Measurements from ENCODE around the gene LPP. TPM values are rescaled to one million over a fixed set of nuclear protein-coding genes. Genes with fewer than 3 reads are reported as not detected.

The LPP gene
- total and polyA plus RNA-seq, 2 of the 13 experiments (the other 11 are each of a cell fraction or from before 2014, with no cell fraction given) = 19.2 to 29.9 TPM

DNA sequence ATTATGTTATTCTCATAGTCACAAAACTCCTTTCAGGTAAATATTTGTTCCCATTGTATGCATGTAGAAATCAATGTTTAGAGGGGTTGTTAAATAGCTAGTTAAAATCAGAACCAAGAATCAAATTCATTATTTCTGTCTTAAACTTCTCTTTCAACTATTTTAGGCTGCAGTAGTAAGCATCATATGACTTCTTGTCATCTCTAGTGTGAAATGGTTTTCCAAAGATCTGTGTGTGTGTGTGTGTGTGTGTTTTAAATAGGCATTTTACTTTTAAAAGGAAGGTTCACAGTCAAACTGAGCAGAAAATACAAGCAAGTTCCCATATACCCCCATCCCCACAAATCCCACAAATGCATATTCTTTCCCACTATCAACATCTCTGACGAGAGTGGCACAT is 506.5 kb downstream of the LPP start:
- in situ Hi-C loops (cut with HindIII; ENCODE audit: extremely low pct_ligation_motif_present, low pct_unique_long_range_greater_than_20kb) = no loop called here
- H4K20me1 ChIP-seq (ENCODE audit: insufficient read depth, low read length) = no peaks in the 10 kb centered on the region
- no peak overlapping the region for H3K27ac ChIP-seq (ENCODE audit: extremely low read length, insufficient read depth, low read length)
- DNase-seq (ENCODE audit: low spot score) (no peak), ATAC-seq (no peak), FAIRE-seq (no peak)
- H3K4me3 ChIP-seq (replicated peaks in 1 of 3; ENCODE audit: insufficient read depth in 1 of 3, low read depth in 2 of 3, low read length in 3 of 3) = no peak overlapping the region
- no peaks in the 10 kb centered on the region for H3K9me3 ChIP-seq (ENCODE audit: low read length)
- no peak overlapping the region for H3K9ac ChIP-seq (ENCODE audit: insufficient read depth, low read depth, low read length)
- ChIA-PET CTCF (ENCODE audit: low intra/inter-chr PET ratio, low total read pairs) (no interaction called here), POLR2A (no interaction called here)
- H3K4me2 ChIP-seq (ENCODE audit: low read depth, low read length) = no peak overlapping the region
- H2AFZ ChIP-seq (ENCODE audit: low read length) = no peak overlapping the region
- no peaks in the 10 kb centered on the region for H3K79me2 ChIP-seq (ENCODE audit: insufficient read depth, low read length)
- peaks cover 50% of the 10 kb centered on the region for H3K4me1 ChIP-seq (ENCODE audit: insufficient read depth, low read length)
- TF ChIP-seq LCORL (IDR thresholded peaks at IDR 0.05) (no peak), LCORL (CRISPR knock-in tag; IDR thresholded peaks at IDR 0.05) (no peak), NFATC3 (CRISPR knock-in tag; IDR thresholded peaks at IDR 0.05) (no peak), GATAD2A (CRISPR knock-in tag; IDR thresholded peaks at IDR 0.05) (0 out of 2 replicates have a peak, but pooled peaks have one; percentile 1)
- 100% methylated on average over 1 of the region's 1 CpG for WGBS (ENCODE audit: low lambda C conversion rate)
- H3K36me3 ChIP-seq (replicated peaks in 1 of 2; ENCODE audit: control insufficient read depth in 1 of 2, insufficient read depth in 2 of 2, low read length in 2 of 2) = no peaks in the 10 kb centered on the region; a peak in 1 of 5 replicates
- intact Hi-C loops (cut with micrococcal nuclease; ENCODE audit: unreplicated experiment) = loop anchor here (5.0 kb wide), 1 partner anchor 87 kb away; no protein-coding TSS in a partner anchor
- BruUV-seq (replicated peaks) = no TSS peak
- H3K27me3 ChIP-seq (ENCODE audit: control insufficient read depth in 1 of 2, insufficient read depth in 2 of 2, low read length in 2 of 2) = no peaks in the 10 kb centered on the region

DNA sequence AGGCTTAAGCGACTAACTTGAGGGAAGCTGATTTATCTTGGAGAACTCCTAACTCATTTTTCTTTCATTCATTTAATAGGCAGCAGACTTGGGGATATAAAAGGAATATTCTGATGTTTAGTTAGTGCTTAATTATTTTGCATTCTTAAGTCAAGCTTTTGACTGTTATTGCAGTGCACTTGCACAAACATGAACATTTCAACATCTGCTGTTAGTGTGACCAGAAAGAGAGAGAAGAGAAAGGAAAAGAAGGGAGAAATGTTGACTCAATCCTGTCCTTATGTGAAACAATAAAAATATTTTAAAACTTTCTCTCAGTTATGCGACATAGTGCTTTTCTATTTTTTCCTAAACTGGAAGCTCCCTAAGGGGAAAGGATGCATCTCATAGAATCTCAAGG is 507.8 kb downstream of the LPP start:
- DNase-seq (ENCODE audit: low spot score) = no peak
- no peak for FAIRE-seq
- ATAC-seq = no peak
- intact Hi-C loops (cut with micrococcal nuclease; ENCODE audit: unreplicated experiment) (loop anchor here (5.0 kb wide), 1 partner anchor 85 kb away; no protein-coding TSS in a partner anchor), in situ Hi-C loops (cut with HindIII; ENCODE audit: extremely low pct_ligation_motif_present, low pct_unique_long_range_greater_than_20kb) (no loop called here)
- 93% methylated on average over 2 of the region's 2 CpGs for WGBS (ENCODE audit: low lambda C conversion rate)
- Histone ChIP-seq H3K9ac (ENCODE audit: insufficient read depth, low read depth, low read length) (no peak overlapping the region), H2AFZ (ENCODE audit: low read length) (no peak overlapping the region), H3K4me3 (replicated peaks in 1 of 3; ENCODE audit: insufficient read depth in 1 of 3, low read depth in 2 of 3, low read length in 3 of 3) (no peak overlapping the region), H3K9me3 (ENCODE audit: low read length) (no peaks in the 10 kb centered on the region), H4K20me1 (ENCODE audit: insufficient read depth, low read length) (no peaks in the 10 kb centered on the region), H3K79me2 (ENCODE audit: insufficient read depth, low read length) (no peaks in the 10 kb centered on the region), H3K4me2 (ENCODE audit: low read depth, low read length) (no peak overlapping the region), H3K36me3 (replicated peaks in 1 of 2; ENCODE audit: control insufficient read depth in 1 of 2, insufficient read depth in 2 of 2, low read length in 2 of 2) (no peaks in the 10 kb centered on the region; a peak in 1 of 5 replicates), H3K4me1 (ENCODE audit: insufficient read depth, low read length) (peaks cover 39% of the 10 kb centered on the region), H3K27ac (ENCODE audit: extremely low read length, insufficient read depth, low read length) (peak overlapping the region; percentile 31), H3K27me3 (ENCODE audit: control insufficient read depth in 1 of 2, insufficient read depth in 2 of 2, low read length in 2 of 2) (no peaks in the 10 kb centered on the region)
- ChIA-PET CTCF (ENCODE audit: low intra/inter-chr PET ratio, low total read pairs) (no interaction called here), POLR2A (no interaction called here)
- BruUV-seq (replicated peaks) = no TSS peak
- TF ChIP-seq SP140L (CRISPR knock-in tag; IDR thresholded peaks at IDR 0.05; ENCODE audit: borderline replicate concordance) (no peak), KLF11 (CRISPR knock-in tag; IDR thresholded peaks at IDR 0.05) (no peak), KAT8 (CRISPR knock-in tag; IDR thresholded peaks at IDR 0.05) (no peak), PHF21A (CRISPR knock-in tag; IDR thresholded peaks at IDR 0.05) (no peak), PRPF4 (IDR thresholded peaks at IDR 0.05; ENCODE audit: low read depth, low read length, poor library complexity, severe bottlenecking) (no peak)
- TF ChIP-seq, protein P1, sequence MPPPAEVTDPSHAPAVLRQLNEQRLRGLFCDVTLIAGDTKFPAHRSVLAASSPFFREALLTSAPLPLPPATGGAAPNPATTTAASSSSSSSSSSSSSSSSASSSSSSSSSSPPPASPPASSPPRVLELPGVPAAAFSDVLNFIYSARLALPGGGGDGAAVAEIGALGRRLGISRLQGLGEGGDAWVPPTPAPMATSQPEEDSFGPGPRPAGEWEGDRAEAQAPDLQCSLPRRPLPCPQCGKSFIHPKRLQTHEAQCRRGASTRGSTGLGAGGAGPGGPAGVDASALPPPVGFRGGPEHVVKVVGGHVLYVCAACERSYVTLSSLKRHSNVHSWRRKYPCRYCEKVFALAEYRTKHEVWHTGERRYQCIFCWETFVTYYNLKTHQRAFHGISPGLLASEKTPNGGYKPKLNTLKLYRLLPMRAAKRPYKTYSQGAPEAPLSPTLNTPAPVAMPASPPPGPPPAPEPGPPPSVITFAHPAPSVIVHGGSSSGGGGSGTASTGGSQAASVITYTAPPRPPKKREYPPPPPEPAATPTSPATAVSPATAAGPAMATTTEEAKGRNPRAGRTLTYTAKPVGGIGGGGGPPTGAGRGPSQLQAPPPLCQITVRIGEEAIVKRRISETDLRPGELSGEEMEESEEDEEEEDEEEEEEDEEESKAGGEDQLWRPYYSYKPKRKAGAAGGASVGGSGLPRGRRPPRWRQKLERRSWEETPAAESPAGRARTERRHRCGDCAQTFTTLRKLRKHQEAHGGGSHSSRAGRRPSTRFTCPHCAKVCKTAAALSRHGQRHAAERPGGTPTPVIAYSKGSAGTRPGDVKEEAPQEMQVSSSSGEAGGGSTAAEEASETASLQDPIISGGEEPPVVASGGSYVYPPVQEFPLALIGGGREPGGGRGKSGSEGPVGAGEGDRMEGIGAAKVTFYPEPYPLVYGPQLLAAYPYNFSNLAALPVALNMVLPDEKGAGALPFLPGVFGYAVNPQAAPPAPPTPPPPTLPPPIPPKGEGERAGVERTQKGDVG (CRISPR knock-in tag; IDR thresholded peaks at IDR 0.05; ENCODE audit: borderline replicate concordance) = no peak
- TF ChIP-seq, protein P2, sequence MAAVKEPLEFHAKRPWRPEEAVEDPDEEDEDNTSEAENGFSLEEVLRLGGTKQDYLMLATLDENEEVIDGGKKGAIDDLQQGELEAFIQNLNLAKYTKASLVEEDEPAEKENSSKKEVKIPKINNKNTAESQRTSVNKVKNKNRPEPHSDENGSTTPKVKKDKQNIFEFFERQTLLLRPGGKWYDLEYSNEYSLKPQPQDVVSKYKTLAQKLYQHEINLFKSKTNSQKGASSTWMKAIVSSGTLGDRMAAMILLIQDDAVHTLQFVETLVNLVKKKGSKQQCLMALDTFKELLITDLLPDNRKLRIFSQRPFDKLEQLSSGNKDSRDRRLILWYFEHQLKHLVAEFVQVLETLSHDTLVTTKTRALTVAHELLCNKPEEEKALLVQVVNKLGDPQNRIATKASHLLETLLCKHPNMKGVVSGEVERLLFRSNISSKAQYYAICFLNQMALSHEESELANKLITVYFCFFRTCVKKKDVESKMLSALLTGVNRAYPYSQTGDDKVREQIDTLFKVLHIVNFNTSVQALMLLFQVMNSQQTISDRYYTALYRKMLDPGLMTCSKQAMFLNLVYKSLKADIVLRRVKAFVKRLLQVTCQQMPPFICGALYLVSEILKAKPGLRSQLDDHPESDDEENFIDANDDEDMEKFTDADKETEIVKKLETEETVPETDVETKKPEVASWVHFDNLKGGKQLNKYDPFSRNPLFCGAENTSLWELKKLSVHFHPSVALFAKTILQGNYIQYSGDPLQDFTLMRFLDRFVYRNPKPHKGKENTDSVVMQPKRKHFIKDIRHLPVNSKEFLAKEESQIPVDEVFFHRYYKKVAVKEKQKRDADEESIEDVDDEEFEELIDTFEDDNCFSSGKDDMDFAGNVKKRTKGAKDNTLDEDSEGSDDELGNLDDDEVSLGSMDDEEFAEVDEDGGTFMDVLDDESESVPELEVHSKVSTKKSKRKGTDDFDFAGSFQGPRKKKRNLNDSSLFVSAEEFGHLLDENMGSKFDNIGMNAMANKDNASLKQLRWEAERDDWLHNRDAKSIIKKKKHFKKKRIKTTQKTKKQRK (IDR thresholded peaks at IDR 0.05; ENCODE audit: low read length) = no peak
- TF ChIP-seq, protein P3, sequence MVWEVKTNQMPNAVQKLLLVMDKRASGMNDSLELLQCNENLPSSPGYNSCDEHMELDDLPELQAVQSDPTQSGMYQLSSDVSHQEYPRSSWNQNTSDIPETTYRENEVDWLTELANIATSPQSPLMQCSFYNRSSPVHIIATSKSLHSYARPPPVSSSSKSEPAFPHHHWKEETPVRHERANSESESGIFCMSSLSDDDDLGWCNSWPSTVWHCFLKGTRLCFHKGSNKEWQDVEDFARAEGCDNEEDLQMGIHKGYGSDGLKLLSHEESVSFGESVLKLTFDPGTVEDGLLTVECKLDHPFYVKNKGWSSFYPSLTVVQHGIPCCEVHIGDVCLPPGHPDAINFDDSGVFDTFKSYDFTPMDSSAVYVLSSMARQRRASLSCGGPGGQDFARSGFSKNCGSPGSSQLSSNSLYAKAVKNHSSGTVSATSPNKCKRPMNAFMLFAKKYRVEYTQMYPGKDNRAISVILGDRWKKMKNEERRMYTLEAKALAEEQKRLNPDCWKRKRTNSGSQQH (CRISPR knock-in tag; IDR thresholded peaks at IDR 0.05; ENCODE audit: low read depth) = no peak
